SIG-M5 treated with dmso at 0.1 percent for 504 hours (cell line): ENCODE data around the gene OR4K13.

Source experiments
- DNase-seq: peaks from one replicate; lab custom pipeline; 2025; ENCODE audit not compliant: unreplicated experiment; lab: John Stamatoyannopoulos, UW

OR4K13 gene

GRCh38 chr14:20035938-20036337 is at the start of gene OR4K13:
Gene OR4K13, minus strand, starts transcription at chr14:20036038. Its CDS starts 1,280 bp downstream, at chr14:20034758.
- no peak for DNase-seq

GRCh38 chr14:20059745-20060144 is 23.9 kb upstream of the OR4K13 start, which contains the start of gene OR4L1:
Gene OR4L1, plus strand, starts transcription at chr14:20060045. Its CDS starts 0 bp downstream, at chr14:20060045.
- DNase-seq, result no peak

GRCh38 chr14:20048202-20048601 is 12.4 kb upstream of the OR4K13 start:
- no peak for DNase-seq

- no peak for DNase-seq
Measured at GRCh38 chr14:20044243-20044642, 8.4 kb upstream of the OR4K13 start.

GRCh38 chr14:20035449-20035848 is 389 bp downstream of the OR4K13 start:
- no peak for DNase-seq

- DNase-seq, result no peak
Measured at GRCh38 chr14:20031058-20031457, 4.8 kb downstream of the OR4K13 start.

- no peak for DNase-seq
Measured at GRCh38 chr14:20019257-20019865, 16.5 kb downstream of the OR4K13 start, which contains the start of gene OR4K14. Gene OR4K14, minus strand, starts transcription at chr14:20019307. Its CDS starts 4,114 bp downstream, at chr14:20015193.

GRCh38 chr14:20008156-20008555 is 27.7 kb downstream of the OR4K13 start:
- DNase-seq, result no peak

GRCh38 chr14:20002319-20002718 is 33.5 kb downstream of the OR4K13 start:
- peak; percentile 44 for DNase-seq

- DNase-seq, result no peak
Measured at GRCh38 chr14:20001863-20002262, 34.0 kb downstream of the OR4K13 start, which contains the start of gene OR4Q2. Gene OR4Q2, plus strand, starts transcription at chr14:20002163.

GRCh38 chr14:19993438-19993837 is 42.4 kb downstream of the OR4K13 start:
- DNase-seq, result no peak
